WI38 (cell line): ENCODE measurements around the gene FOXN1.

Experiments
- H3K4me3 ChIP-seq: 2 replicates; pipeline ENCODE4 v1.5.1; 2011; ENCODE audit warnings: low read depth, mild to moderate bottlenecking, control low read depth, low read length
- CTCF ChIP-seq: IDR thresholded peaks from 2 replicates; pipeline ENCODE4 v1.5.1; 2012; ENCODE audit warnings: low read depth, mild to moderate bottlenecking, control low read depth, low read length

Gene FOXN1

GRCh38 chr17:28468781-28469180 is 37.4 kb upstream of the FOXN1 start:
- TF ChIP-seq CTCF, result no peak

GRCh38 chr17:28469376-28469775 is 36.8 kb upstream of the FOXN1 start:
- TF ChIP-seq CTCF, result no peak
- H3K4me3 ChIP-seq, result no peak overlapping the region

More at GRCh38 chr17:28468781-28469180, 37.4 kb upstream of the FOXN1 start:
- H3K4me3 ChIP-seq, result no peak overlapping the region

GRCh38 chr17:28470266-28470913 is 35.8 kb upstream of the FOXN1 start:
- TF ChIP-seq CTCF, result no peak
- H3K4me3 ChIP-seq, result no peak overlapping the region

GRCh38 chr17:28470914-28471366 is 35.2 kb upstream of the FOXN1 start:
- TF ChIP-seq CTCF, result no peak
- no peak overlapping the region for H3K4me3 ChIP-seq

GRCh38 chr17:28471531-28472342 is 34.4 kb upstream of the FOXN1 start:
- no peak overlapping the region for H3K4me3 ChIP-seq
- TF ChIP-seq CTCF, result no peak

- no peak overlapping the region for H3K4me3 ChIP-seq
- TF ChIP-seq CTCF, result no peak
Observed at GRCh38 chr17:28472871-28473497, 33.2 kb upstream of the FOXN1 start.

GRCh38 chr17:28473542-28473941 is 32.6 kb upstream of the FOXN1 start, which contains the start of gene SLC13A2:
Gene SLC13A2, plus strand, starts transcription at chr17:28473644. Its CDS starts 69 bp downstream, at chr17:28473713.
- TF ChIP-seq CTCF, result no peak
- no peak within 1 kb of the TSS for H3K4me3 ChIP-seq
